Progenitor cell of endocrine pancreas (in vitro differentiated cells): Measurements from ENCODE around the gene ADGRG6. TPM values are rescaled to one million over a fixed set of nuclear protein-coding genes. Genes with fewer than 3 reads are reported as not detected.
A peak's percentile ranks its signal among the peaks of the same experiment; 100 is the strongest.

Experiments
- DNase-seq: peaks from one replicate; pipeline ENCODE4 v3.0.0; 2021; ENCODE audit warnings: low spot score; ENCODE audit not compliant: unreplicated experiment
- H3K27ac Mint-ChIP-seq: 2 replicates; pipeline ENCODE4 v1.8.0; 2021; ENCODE audit warnings: mild to moderate bottlenecking, moderate library complexity, mixed read lengths
- H3K27me3 Mint-ChIP-seq: 2 replicates; pipeline ENCODE4 v1.8.0; 2021; ENCODE audit warnings: mixed read lengths
- H3K36me3 Mint-ChIP-seq: 2 replicates; pipeline ENCODE4 v1.8.0; 2022; ENCODE audit warnings: mixed read lengths; ENCODE audit not compliant: insufficient read depth
- H3K4me1 Mint-ChIP-seq: 2 replicates; pipeline ENCODE4 v1.8.0; 2021; ENCODE audit warnings: low read depth, mixed read lengths
- H3K4me3 Mint-ChIP-seq: 2 replicates; pipeline ENCODE4 v1.8.0; 2021; ENCODE audit warnings: low read depth, mild to moderate bottlenecking, moderate library complexity, mixed read lengths
- H3K9me3 Mint-ChIP-seq: 2 replicates; pipeline ENCODE4 v1.8.0; 2021; ENCODE audit warnings: low read depth, mixed read lengths
- total RNA-seq: library from RNA; stranded (reverse); gene quantifications from 2 replicates; pipeline ENCODE4 v1.2.1, GENCODE V29; 2021
- TF ChIP-seq, protein P1 (sequence below): fragments of 200-600 bp; sonication (generic); IDR thresholded peaks from one replicate; pipeline ENCODE4 v1.5.0; 2021; ENCODE audit warnings: antibody characterized with exemption, mild to moderate bottlenecking; ENCODE audit not compliant: unreplicated experiment

The ADGRG6 gene
- total RNA-seq, 1 donor from 2014 or later, result 126 TPM

DNA sequence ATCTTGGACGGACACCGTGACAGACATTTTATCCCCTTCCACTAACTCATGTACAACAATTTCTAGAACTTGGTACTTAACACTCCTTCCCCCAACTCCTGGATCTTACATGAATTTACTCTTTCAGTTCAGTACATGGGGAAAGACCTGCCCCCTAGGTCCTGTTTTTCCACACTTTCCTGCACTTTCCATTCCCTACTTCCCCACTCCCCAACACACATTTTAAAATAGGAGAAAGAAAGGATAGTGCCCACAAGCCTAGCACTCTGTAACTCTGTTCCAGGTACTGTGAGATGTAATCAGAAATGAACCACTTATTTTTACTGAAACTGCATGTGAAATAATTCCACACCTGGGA, 1.3 kb downstream of the ADGRG6 start:
- Mint-ChIP-seq H3K4me3 (peak overlapping the region; percentile 91), H3K9me3 (no peaks in the 10 kb centered on the region), H3K4me1 (peaks cover 50% of the 10 kb centered on the region), H3K27ac (peak overlapping the region; percentile 95), H3K36me3 (no peaks in the 10 kb centered on the region), H3K27me3 (no peaks in the 10 kb centered on the region)
- TF ChIP-seq, protein P1, sequence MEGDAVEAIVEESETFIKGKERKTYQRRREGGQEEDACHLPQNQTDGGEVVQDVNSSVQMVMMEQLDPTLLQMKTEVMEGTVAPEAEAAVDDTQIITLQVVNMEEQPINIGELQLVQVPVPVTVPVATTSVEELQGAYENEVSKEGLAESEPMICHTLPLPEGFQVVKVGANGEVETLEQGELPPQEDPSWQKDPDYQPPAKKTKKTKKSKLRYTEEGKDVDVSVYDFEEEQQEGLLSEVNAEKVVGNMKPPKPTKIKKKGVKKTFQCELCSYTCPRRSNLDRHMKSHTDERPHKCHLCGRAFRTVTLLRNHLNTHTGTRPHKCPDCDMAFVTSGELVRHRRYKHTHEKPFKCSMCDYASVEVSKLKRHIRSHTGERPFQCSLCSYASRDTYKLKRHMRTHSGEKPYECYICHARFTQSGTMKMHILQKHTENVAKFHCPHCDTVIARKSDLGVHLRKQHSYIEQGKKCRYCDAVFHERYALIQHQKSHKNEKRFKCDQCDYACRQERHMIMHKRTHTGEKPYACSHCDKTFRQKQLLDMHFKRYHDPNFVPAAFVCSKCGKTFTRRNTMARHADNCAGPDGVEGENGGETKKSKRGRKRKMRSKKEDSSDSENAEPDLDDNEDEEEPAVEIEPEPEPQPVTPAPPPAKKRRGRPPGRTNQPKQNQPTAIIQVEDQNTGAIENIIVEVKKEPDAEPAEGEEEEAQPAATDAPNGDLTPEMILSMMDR, result no peak
- no peak for DNase-seq

DNA sequence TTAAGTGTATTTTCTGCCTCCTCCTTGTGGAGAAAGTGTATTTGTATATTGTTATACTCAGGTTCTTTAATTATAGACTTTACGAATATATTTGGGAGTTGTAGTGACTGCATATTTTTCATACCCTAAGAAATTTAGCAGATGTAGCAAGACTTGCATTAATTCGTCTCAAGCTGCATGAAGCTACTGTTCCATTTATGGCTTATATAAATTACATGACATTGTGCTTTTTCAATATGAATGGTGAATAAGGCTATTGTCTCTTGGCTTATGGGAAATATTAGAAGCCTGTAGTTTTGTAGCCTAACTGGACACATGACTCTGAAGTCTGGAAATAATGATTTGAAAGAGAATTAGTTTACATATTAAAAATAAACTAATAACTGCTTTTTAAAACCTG, 2.4 kb downstream of the ADGRG6 start:
- Mint-ChIP-seq H3K9me3 (no peaks in the 10 kb centered on the region), H3K4me3 (peak overlapping the region; percentile 91), H3K27ac (no peak overlapping the region), H3K36me3 (no peaks in the 10 kb centered on the region), H3K4me1 (peaks cover 56% of the 10 kb centered on the region), H3K27me3 (no peaks in the 10 kb centered on the region)
- TF ChIP-seq, protein P1, result no peak
- no peak for DNase-seq

DNA sequence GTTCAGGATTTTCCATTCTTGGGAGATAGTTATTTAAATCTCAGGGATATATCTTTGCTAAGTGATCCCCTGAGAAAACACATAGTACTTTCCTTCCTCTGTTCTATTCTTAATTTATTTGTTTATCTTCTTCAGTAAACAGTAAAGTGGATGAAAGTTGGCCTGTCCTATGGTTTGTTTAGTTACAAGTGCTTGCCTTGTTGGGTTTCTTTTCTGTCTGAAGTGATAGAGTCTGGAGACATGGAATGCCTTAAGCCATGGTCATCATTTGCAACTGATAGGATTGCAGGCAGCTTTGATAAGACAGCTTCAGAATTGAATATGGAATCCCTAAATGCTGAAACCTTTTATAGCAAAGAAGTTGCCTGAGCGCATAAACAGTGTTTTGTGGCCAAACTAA, 4.9 kb downstream of the ADGRG6 start:
- H3K9me3 Mint-ChIP-seq, result no peaks in the 10 kb centered on the region
- peaks cover 5% of the 10 kb centered on the region for H3K36me3 Mint-ChIP-seq
- peaks cover 66% of the 10 kb centered on the region for H3K4me1 Mint-ChIP-seq
- no peak for DNase-seq
- no peaks in the 10 kb centered on the region for H3K27me3 Mint-ChIP-seq
- peak overlapping the region; percentile 91 for H3K4me3 Mint-ChIP-seq
- TF ChIP-seq, protein P1, result no peak
- H3K27ac Mint-ChIP-seq, result no peak overlapping the region

DNA sequence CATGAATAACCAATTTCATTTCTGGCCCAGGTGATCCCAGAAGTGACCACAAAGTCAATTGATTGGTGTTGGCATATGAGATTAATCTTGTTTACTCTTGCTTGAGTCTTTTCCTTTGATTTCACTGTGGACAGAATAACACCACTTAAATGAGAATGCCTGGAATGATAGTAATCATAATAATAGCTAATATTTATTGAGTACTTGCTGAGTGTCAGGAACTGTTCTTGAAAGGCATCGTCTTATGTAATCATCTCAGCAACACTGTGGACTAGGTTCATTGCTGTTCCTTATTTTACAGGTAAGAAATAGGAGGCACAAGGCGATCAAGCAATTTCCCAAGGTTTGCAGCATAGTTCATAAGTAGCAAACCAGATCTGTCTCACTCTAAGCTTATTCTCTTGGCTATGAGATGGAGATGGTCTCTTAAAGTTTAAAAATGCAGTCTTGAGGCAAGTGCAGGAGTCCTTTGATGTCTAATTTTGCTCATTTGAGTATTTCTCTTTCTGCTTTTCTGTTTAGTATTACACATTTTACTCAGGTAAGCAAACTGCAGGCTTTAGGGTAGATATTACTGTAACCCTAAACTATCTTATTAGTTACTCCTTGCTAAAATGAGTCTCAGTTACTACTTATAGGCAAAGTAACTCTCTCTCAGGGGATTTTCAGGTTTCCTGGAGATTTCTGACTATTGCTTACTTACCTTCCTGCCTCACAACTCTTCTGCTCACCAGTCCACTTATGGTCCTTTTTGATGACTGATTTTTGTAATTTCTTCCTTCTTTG, 6.3 kb downstream of the ADGRG6 start:
- Mint-ChIP-seq H3K4me1 (peaks cover 73% of the 10 kb centered on the region), H3K9me3 (no peaks in the 10 kb centered on the region), H3K4me3 (peak overlapping the region; percentile 38), H3K36me3 (peaks cover 7% of the 10 kb centered on the region), H3K27ac (no peak overlapping the region), H3K27me3 (no peaks in the 10 kb centered on the region)
- TF ChIP-seq, protein P1, result no peak
- no peak for DNase-seq

GRCh38 chr6:142309426-142309825, 7.6 kb downstream of the ADGRG6 start:
- DNase-seq, result no peak
- TF ChIP-seq, protein P1, result no peak
- peak overlapping the region; percentile 7 for H3K4me3 Mint-ChIP-seq
- H3K27ac Mint-ChIP-seq, result no peak overlapping the region
- peaks cover 80% of the 10 kb centered on the region for H3K4me1 Mint-ChIP-seq
- peaks cover 7% of the 10 kb centered on the region for H3K36me3 Mint-ChIP-seq
- H3K9me3 Mint-ChIP-seq, result no peaks in the 10 kb centered on the region
- no peaks in the 10 kb centered on the region for H3K27me3 Mint-ChIP-seq
